ENCODE measurements around the gene ARHGEF4.
"Not testable (repeated sequence)": the region's sequence is repeated elsewhere in the genome, so short reads cannot be mapped to it uniquely, and the experiment has no call there.

Gene ARHGEF4

GRCh38 chr2:130892793-130893785 lies 56.4 kb downstream of the ARHGEF4 start:
- DNase-seq = no peak

GRCh38 chr2:130894326-130894942 lies 57.7 kb downstream of the ARHGEF4 start:
- DNase-seq = no peak

DNA sequence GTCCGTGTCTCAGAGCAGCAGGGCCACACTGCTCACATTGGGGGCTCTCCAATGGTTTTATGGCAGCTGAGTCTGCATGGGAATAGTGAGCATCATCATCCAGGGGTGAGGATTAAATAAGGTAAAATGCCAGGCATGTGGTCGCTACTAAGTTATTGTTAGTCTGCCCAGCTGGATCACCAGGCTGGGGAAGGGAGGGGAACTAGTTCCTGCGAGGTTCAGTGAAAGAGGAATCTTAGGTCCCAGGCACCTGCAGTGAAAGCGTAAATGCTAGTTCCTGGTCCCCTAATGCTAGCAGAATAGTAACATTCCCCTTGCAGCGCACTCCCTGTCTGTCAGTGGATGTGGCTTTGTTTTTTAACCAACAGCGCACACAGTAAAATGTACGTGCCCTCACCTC lies 60.1 kb downstream of the ARHGEF4 start:
- DNase-seq = no peak

GRCh38 chr2:130898553-130898952 lies 61.8 kb downstream of the ARHGEF4 start:
- no peak for DNase-seq

GRCh38 chr2:130899306-130899705 lies 62.6 kb downstream of the ARHGEF4 start:
- DNase-seq = no peak

GRCh38 chr2:130901061-130901460 lies 64.3 kb downstream of the ARHGEF4 start:
- no peak for DNase-seq

DNA sequence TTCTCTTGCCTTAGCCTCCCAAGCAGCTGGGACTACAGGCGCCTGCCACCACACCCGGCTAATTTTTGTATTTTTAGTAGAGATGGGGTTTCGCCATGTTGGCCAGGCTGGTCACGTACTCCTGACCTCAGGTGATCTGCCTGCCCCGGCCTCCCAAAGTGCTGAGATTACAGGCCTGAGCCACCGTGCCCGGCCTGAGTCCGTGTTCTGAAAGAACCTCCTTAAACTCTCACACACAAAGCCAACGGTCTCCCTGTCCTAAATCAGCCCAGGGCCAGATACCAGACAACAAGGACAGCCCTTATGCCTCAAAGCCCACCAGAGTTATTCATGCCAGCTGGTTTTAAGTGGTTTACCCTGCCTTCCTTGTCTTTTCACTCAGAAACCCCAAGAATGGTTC lies 64.9 kb downstream of the ARHGEF4 start:
- not testable (repeated sequence) for DNase-seq

DNA sequence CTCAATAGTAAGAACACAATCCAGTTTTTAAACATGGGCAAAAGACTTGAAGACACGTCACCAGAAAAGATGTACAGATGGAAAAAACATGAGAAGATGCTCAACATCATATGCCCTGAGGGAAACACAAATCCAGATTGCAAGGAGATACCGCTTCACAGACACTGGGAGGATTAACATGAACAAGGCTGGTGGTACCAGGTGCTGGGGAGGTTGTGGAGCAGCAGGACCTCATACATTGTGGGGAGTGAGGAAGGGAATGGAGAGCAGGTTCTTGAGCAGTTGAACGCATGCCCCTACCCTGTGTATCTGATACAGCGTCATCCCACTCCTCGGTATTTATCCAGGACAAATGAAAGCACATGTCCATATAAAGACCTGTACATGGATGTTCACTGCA lies 72.1 kb downstream of the ARHGEF4 start:
- no peak for DNase-seq

DNA sequence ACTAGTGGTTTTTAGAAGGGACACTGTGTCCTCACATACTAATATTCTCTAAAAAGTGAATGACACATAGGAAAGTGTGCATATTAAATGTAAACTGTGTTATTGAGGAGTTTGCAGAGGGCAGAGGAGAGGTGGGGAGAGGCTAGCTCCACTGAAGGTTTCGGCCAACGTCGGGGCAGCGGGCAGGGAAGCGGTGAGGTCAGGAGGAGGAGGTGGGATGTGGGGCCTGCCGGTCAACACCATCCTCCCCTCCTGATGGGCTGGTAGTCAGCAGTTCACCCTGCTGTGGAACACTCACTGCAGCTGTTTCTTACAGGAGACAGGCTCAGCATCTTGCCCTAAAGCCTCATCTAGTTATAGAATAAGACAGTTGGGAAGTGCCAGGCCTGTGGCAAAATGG lies 74.2 kb downstream of the ARHGEF4 start:
- DNase-seq = no peak

- no peak for DNase-seq
These were observed 74.8 kb downstream of the ARHGEF4 start for GRCh38 chr2:130911482-130911881.

DNA sequence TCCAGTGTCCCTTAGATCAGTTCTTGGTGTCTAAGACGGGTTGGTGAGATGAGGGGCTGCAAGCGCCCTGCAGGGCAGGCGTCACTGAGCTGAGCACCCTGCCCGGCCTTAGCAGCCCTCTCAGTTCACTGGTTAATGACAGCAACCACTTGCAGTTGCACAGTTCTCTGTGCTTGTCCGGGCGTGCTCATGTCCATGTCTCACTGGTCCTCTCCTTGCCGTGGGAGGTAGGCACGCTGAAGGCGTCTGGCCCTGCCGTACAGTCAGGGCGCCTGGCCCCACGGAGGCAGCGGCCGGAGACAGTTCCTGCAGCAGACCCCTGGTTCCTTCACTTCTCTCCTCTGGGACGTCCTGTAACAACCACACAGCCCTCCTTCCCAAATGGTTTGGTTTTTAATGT lies 75.3 kb downstream of the ARHGEF4 start:
- DNase-seq = no peak

- no peak for DNase-seq
These were observed 75.8 kb downstream of the ARHGEF4 start for GRCh38 chr2:130912471-130912870.

DNA sequence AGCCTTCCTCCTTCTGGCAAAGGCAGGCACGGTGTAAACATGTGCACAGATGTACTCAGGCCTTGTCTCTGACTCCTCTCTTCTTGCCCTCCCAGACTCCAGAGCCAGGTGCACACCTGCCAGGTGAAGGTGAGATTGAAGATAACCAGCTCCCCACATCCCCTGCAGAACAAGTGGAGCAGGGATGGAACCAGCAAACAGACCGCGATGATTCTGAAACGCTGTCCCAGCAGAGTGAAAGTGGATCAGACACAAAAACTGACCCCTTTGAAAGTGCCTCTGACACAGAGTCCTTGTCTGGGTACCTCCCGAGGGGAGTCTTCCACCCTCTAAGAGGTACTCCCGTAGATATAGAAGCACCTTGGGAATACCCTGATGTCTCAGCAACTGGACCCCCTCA lies 77.2 kb downstream of the ARHGEF4 start:
- DNase-seq = no peak

- no peak for DNase-seq
These were observed 78.4 kb downstream of the ARHGEF4 start for GRCh38 chr2:130915149-130915548.

GRCh38 chr2:130915595-130916437 lies 79.1 kb downstream of the ARHGEF4 start:
- no peak for DNase-seq

DNA sequence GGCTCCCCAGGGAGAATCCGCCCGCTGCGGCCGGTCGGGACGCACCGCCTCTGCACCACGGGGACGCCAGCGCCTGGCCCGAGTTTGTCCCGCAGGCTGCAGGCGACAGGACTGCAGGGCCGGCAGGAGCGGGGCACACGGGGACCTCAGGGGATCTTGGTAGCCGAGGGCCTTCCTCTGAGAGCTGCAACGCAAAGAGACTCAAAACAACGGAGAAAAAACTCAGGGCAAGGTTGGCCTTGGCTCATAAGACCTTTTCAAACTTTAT lies 79.7 kb downstream of the ARHGEF4 start:
- DNase-seq = no peak

GRCh38 chr2:130917006-130917688 lies 80.4 kb downstream of the ARHGEF4 start:
- DNase-seq = no peak

- DNase-seq = no peak
These were observed 81.7 kb downstream of the ARHGEF4 start for GRCh38 chr2:130918393-130918792.

DNA sequence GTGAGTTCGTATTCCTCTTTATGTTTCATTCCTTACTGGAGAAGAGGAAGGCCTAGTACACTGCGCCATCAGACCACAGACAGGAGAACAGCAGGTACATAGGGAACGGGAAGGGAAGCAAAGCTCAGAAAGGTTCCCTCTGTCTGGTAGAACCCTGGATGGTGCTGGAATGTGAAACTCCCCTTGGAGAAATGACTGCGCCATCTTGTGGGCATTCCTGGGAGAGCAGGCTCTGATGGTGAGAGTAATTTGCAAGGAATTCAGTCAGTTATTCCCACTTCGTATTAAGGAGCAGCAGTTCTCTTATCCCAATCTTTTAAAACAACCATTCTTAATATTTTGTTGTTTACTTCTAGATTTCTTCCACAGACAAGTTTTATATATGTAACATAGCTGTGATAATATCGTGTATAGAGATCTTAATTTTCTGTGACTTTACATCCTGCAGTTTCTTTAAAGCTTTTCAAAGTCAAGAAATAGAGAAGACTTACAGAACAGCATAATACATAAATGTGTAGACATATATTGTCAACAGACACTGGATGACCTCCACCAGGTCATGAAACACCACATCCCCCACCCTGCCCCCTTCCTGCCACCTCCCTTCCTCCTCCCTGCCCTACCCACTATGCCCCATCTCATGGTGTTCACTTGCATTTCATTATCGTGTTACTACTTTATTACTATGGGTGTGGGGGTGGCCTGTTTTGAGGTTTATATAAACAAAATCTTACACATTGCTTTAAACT lies 83.9 kb downstream of the ARHGEF4 start:
- peak; percentile 73 to 78 for DNase-seq

GRCh38 chr2:130921164-130921476 lies 84.4 kb downstream of the ARHGEF4 start:
- DNase-seq = no peak

DNA sequence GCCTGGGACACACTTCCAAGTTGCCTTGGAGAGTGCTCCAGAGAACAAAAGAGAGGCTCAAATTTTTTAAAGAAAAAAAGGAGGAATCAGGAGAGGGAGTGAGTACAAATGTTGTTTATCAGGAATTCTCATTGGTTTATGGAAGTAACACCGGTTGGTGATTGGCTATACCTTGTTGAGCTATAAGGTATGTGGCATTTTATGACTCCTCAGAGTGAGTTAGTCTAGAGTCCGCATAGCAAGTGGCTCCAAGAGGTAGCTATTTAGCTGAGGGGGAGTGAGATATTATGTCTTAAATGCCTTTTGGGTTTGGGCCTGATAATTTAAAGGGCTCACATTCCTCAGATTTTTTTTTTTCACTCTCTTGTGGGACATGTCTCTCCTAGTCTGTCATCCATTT lies 85.7 kb downstream of the ARHGEF4 start:
- no peak for DNase-seq

GRCh38 chr2:130928385-130928784 lies 91.7 kb downstream of the ARHGEF4 start:
- no peak for DNase-seq

All from activated CD4-positive, alpha-beta T cell treated with anti-CD3 and anti-CD28 coated beads, Interleukin-2, amount 50 U/mL, for 48 hours (primary cell).